Vagina (tissue), 2 donors: ENCODE measurements around the gene SRCIN1. TPM values are rescaled to one million over a fixed set of nuclear protein-coding genes. Genes with fewer than 3 reads are reported as not detected.

Experiments
- DNase-seq, 2 donors: peaks; one replicate each; pipeline ENCODE4 v3.0.0-alpha.2; 2017; ENCODE audit errors: extremely low spot score in 2 of 2
- H3K27ac ChIP-seq: fragments of 200-600 bp; sonication (generic); one replicate; pipeline ENCODE4 v1.5.1; 2019
- H3K27me3 ChIP-seq: fragments of 200-600 bp; sonication (generic); one replicate; pipeline ENCODE4 v1.5.1; 2019
- H3K36me3 ChIP-seq, 2 donors: fragments of 200-600 bp; sonication (generic); one replicate each; pipeline ENCODE4 v1.5.1; 2017 to 2019
- H3K4me1 ChIP-seq: fragments of 200-600 bp; sonication (generic); one replicate; pipeline ENCODE4 v1.5.1; 2019
- H3K4me3 ChIP-seq, 2 donors: fragments of 200-600 bp; sonication (generic); 1 replicate in 1 of 2; 2 replicates in 1 of 2; pipeline ENCODE4 v1.5.1; 2016 to 2019
- H3K9me3 ChIP-seq: fragments of 200-600 bp; sonication (generic); one replicate; pipeline ENCODE4 v1.5.1; 2019
- CTCF ChIP-seq, 3 experiments: fragments of 450-650 bp in 2 of 3; fragments of 200-600 bp in 1 of 3; sonication (generic) in 1 of 3; IDR thresholded peaks; one replicate each; pipeline ENCODE4 v1.5.1; 2017 to 2019; ENCODE audit warnings: antibody characterized with exemption in 3 of 3, mild to moderate bottlenecking in 2 of 3, moderate library complexity in 2 of 3
- POLR2A ChIP-seq, 2 donors: fragments of 450-650 bp; IDR thresholded peaks; one replicate each; pipeline ENCODE4 v1.6.1; 2017; ENCODE audit warnings: antibody characterized with exemption in 2 of 2, mild to moderate bottlenecking in 2 of 2, moderate library complexity in 2 of 2
- POLR2AphosphoS5 ChIP-seq, 2 donors: sonication (generic); formaldehyde crosslinking; IDR thresholded peaks; one replicate each; pipeline ENCODE4 v1.9.0; 2017; ENCODE audit warnings: antibody characterized with exemption in 2 of 2, mild to moderate bottlenecking in 2 of 2, low read depth in 1 of 2; ENCODE audit not compliant: insufficient read depth in 1 of 2
- intact Hi-C: fragments of 100-400 bp; cut with DNase I; formaldehyde crosslinking; loops from one replicate; pipeline ENCODE4 v1.15.1; 2023
- total RNA-seq: library from RNA; depleted of rRNA; stranded (reverse); fragments of >200 nt; gene quantifications from one replicate; pipeline ENCODE4 v1.2.3, GENCODE V29; 2016

SRCIN1 gene
- total RNA-seq, 1 donor from 2014 or later: 5.2 TPM

GRCh38 chr17:38512473-38513058 is 93.2 kb downstream of the SRCIN1 start:
- Histone ChIP-seq H3K36me3 (peaks cover 0 to 3% of the 10 kb centered on the region in 2 donors), H3K9me3 (no peaks in the 10 kb centered on the region), H3K4me1 (peaks cover 19% of the 10 kb centered on the region), H3K27me3 (no peaks in the 10 kb centered on the region), H3K27ac (no peak overlapping the region), H3K4me3 (no peak overlapping the region)
- intact Hi-C loops: no loop called here
- DNase-seq: no peak
- TF ChIP-seq POLR2A (IDR thresholded peaks at IDR 0.05) (no peak), POLR2AphosphoS5 (IDR thresholded peaks at IDR 0.05; ENCODE audit: insufficient read depth in 1 of 2, low read depth in 1 of 2) (no peak), CTCF (IDR thresholded peaks at IDR 0.05) (no peak)

- H3K9me3 ChIP-seq: no peaks in the 10 kb centered on the region
- no peaks in the 10 kb centered on the region for H3K27me3 ChIP-seq
- DNase-seq: no peak
- H3K4me3 ChIP-seq: no peak overlapping the region
- intact Hi-C loops: no loop called here
- peaks cover 19% of the 10 kb centered on the region for H3K4me1 ChIP-seq
- H3K27ac ChIP-seq: no peak overlapping the region
- TF ChIP-seq CTCF (IDR thresholded peaks at IDR 0.05) (no peak), POLR2A (IDR thresholded peaks at IDR 0.05) (no peak), POLR2AphosphoS5 (IDR thresholded peaks at IDR 0.05; ENCODE audit: insufficient read depth in 1 of 2, low read depth in 1 of 2) (no peak)
- peaks cover 0 to 13% of the 10 kb centered on the region in 2 donors for H3K36me3 ChIP-seq
Measured at GRCh38 chr17:38511150-38512108, 94.3 kb downstream of the SRCIN1 start.

- Histone ChIP-seq H3K9me3 (no peaks in the 10 kb centered on the region), H3K27ac (no peak overlapping the region), H3K36me3 (peaks cover 0 to 21% of the 10 kb centered on the region in 2 donors), H3K4me1 (peaks cover 19% of the 10 kb centered on the region), H3K27me3 (no peaks in the 10 kb centered on the region), H3K4me3 (peak overlapping the region; percentile 18 to 30)
- TF ChIP-seq POLR2AphosphoS5 (IDR thresholded peaks at IDR 0.05; ENCODE audit: insufficient read depth in 1 of 2, low read depth in 1 of 2) (no peak), CTCF (IDR thresholded peaks at IDR 0.05) (no peak), POLR2A (IDR thresholded peaks at IDR 0.05) (no peak)
- no peak for DNase-seq
- intact Hi-C loops: no loop called here
Measured at GRCh38 chr17:38510421-38511149, 95.2 kb downstream of the SRCIN1 start.

- peaks cover 19% of the 10 kb centered on the region for H3K4me1 ChIP-seq
- DNase-seq: no peak
- no peaks in the 10 kb centered on the region for H3K9me3 ChIP-seq
- intact Hi-C loops: no loop called here
- no peaks in the 10 kb centered on the region for H3K27me3 ChIP-seq
- H3K4me3 ChIP-seq: peak overlapping the region; percentile 18 to 30
- peaks cover 0 to 23% of the 10 kb centered on the region in 2 donors for H3K36me3 ChIP-seq
- H3K27ac ChIP-seq: no peak overlapping the region
- TF ChIP-seq POLR2AphosphoS5 (IDR thresholded peaks at IDR 0.05; ENCODE audit: insufficient read depth in 1 of 2, low read depth in 1 of 2) (no peak), POLR2A (IDR thresholded peaks at IDR 0.05) (no peak), CTCF (IDR thresholded peaks at IDR 0.05) (no peak)
Measured at GRCh38 chr17:38509772-38510420, 95.9 kb downstream of the SRCIN1 start.
